ENCODE measurements around the gene SDK1.

The SDK1 gene

GRCh38 chr7:3710531-3710930 lies 409.5 kb downstream of the SDK1 start:
- no peak overlapping the region for H2BK120ac ChIP-seq (ENCODE audit: low read depth, low read length)
- no peak overlapping the region for H3K4me3 ChIP-seq (ENCODE audit: low read length in 2 of 2)
- no peak overlapping the region for H3K9ac ChIP-seq (ENCODE audit: low read depth, low read length, poor library complexity)
- no peak overlapping the region for H3K14ac ChIP-seq (ENCODE audit: low read length)
- no peak overlapping the region for H4K91ac ChIP-seq (ENCODE audit: low read depth, low read length, poor library complexity)
- no peak overlapping the region for H4K8ac ChIP-seq (ENCODE audit: low read depth, low read length)
- H3K27me3 ChIP-seq (ENCODE audit: control insufficient read depth in 3 of 3, insufficient read depth in 3 of 3, low read depth in 1 of 3, low read length in 3 of 3): no peaks in the 10 kb centered on the region
- H2BK15ac ChIP-seq (ENCODE audit: low read length): no peak overlapping the region
- H2AK5ac ChIP-seq (ENCODE audit: low read depth, low read length): no peak overlapping the region
- H3K18ac ChIP-seq (ENCODE audit: low read length): no peak overlapping the region
- no peak overlapping the region for H2BK5ac ChIP-seq (ENCODE audit: low read length)
- H3K4me1 ChIP-seq (ENCODE audit: control insufficient read depth in 2 of 2, insufficient read depth in 1 of 2, low read depth in 1 of 2, low read length in 2 of 2): peaks cover 0 to 2% of the 10 kb centered on the region in 2 donors
- no peaks in the 10 kb centered on the region for H3K79me1 ChIP-seq (ENCODE audit: low read depth, low read length)
- H2AFZ ChIP-seq (ENCODE audit: low read length): no peak overlapping the region
- H3K27ac ChIP-seq (replicated peaks; ENCODE audit: low read length): no peak overlapping the region
- DNase-seq (ENCODE audit: low spot score): no peak
- no peak overlapping the region for H3K23ac ChIP-seq (ENCODE audit: low read depth, low read length, poor library complexity)
- WGBS, 2 donors (ENCODE audit: extremely low coverage in 2 of 2, insufficient read length in 2 of 2, insufficient replicate concordance in 1 of 2): no CpG with 5 or more reads among the region's 5 CpGs
- peaks cover 3 to 4% of the 10 kb centered on the region in 2 donors for H3K9me3 ChIP-seq (replicated peaks in 1 of 2; ENCODE audit: control insufficient read depth in 2 of 2, insufficient read depth in 1 of 2, low read depth in 1 of 2, low read length in 2 of 2)
- no peak overlapping the region for H3K4ac ChIP-seq (ENCODE audit: low read length)
- no peak overlapping the region for H2BK12ac ChIP-seq (ENCODE audit: low read length)
- H3K4me2 ChIP-seq (ENCODE audit: insufficient read depth, low read length, poor library complexity, severe bottlenecking): no peak overlapping the region
- H3K36me3 ChIP-seq (replicated peaks in 1 of 2; ENCODE audit: control insufficient read depth in 2 of 2, insufficient read depth in 2 of 2, low read length in 2 of 2): no peaks in the 10 kb centered on the region

GRCh38 chr7:3712841-3713240 lies 411.8 kb downstream of the SDK1 start:
- Histone ChIP-seq H2BK15ac (ENCODE audit: low read length) (no peak overlapping the region), H3K23ac (ENCODE audit: low read depth, low read length, poor library complexity) (peak overlapping the region; percentile 40), H3K14ac (ENCODE audit: low read length) (no peak overlapping the region), H3K4me2 (ENCODE audit: insufficient read depth, low read length, poor library complexity, severe bottlenecking) (no peak overlapping the region), H3K79me1 (ENCODE audit: low read depth, low read length) (no peaks in the 10 kb centered on the region), H2AK5ac (ENCODE audit: low read depth, low read length) (no peak overlapping the region), H3K4me3 (ENCODE audit: low read length in 2 of 2) (no peak overlapping the region), H3K27me3 (ENCODE audit: control insufficient read depth in 3 of 3, insufficient read depth in 3 of 3, low read depth in 1 of 3, low read length in 3 of 3) (no peaks in the 10 kb centered on the region), H4K8ac (ENCODE audit: low read depth, low read length) (no peak overlapping the region), H3K4ac (ENCODE audit: low read length) (no peak overlapping the region), H3K27ac (replicated peaks; ENCODE audit: low read length) (no peak overlapping the region), H3K9ac (ENCODE audit: low read depth, low read length, poor library complexity) (no peak overlapping the region), H3K36me3 (replicated peaks in 1 of 2; ENCODE audit: control insufficient read depth in 2 of 2, insufficient read depth in 2 of 2, low read length in 2 of 2) (no peaks in the 10 kb centered on the region), H2AFZ (ENCODE audit: low read length) (no peak overlapping the region), H3K18ac (ENCODE audit: low read length) (peak overlapping the region; percentile 73), H2BK5ac (ENCODE audit: low read length) (no peak overlapping the region), H3K4me1 (ENCODE audit: control insufficient read depth in 2 of 2, insufficient read depth in 1 of 2, low read depth in 1 of 2, low read length in 2 of 2) (peaks cover 0 to 2% of the 10 kb centered on the region in 2 donors), H2BK120ac (ENCODE audit: low read depth, low read length) (no peak overlapping the region), H3K9me3 (replicated peaks in 1 of 2; ENCODE audit: control insufficient read depth in 2 of 2, insufficient read depth in 1 of 2, low read depth in 1 of 2, low read length in 2 of 2) (peaks cover 3 to 4% of the 10 kb centered on the region in 2 donors), H4K91ac (ENCODE audit: low read depth, low read length, poor library complexity) (no peak overlapping the region), H2BK12ac (ENCODE audit: low read length) (no peak overlapping the region)
- no peak for DNase-seq (ENCODE audit: low spot score)
- WGBS, 2 donors (ENCODE audit: extremely low coverage in 2 of 2, insufficient read length in 2 of 2, insufficient replicate concordance in 1 of 2): no CpG with 5 or more reads among the region's 6 CpGs

- H3K14ac ChIP-seq (ENCODE audit: low read length): no peak overlapping the region
- no peaks in the 10 kb centered on the region for H3K36me3 ChIP-seq (replicated peaks in 1 of 2; ENCODE audit: control insufficient read depth in 2 of 2, insufficient read depth in 2 of 2, low read length in 2 of 2)
- H2AK5ac ChIP-seq (ENCODE audit: low read depth, low read length): no peak overlapping the region
- no peak overlapping the region for H3K18ac ChIP-seq (ENCODE audit: low read length)
- H2BK120ac ChIP-seq (ENCODE audit: low read depth, low read length): no peak overlapping the region
- H3K27ac ChIP-seq (replicated peaks; ENCODE audit: low read length): no peak overlapping the region
- no peak overlapping the region for H3K9ac ChIP-seq (ENCODE audit: low read depth, low read length, poor library complexity)
- H3K4me2 ChIP-seq (ENCODE audit: insufficient read depth, low read length, poor library complexity, severe bottlenecking): no peak overlapping the region
- no peak overlapping the region for H3K4me3 ChIP-seq (ENCODE audit: low read length in 2 of 2)
- H2BK5ac ChIP-seq (ENCODE audit: low read length): no peak overlapping the region
- no peaks in the 10 kb centered on the region for H3K27me3 ChIP-seq (ENCODE audit: control insufficient read depth in 3 of 3, insufficient read depth in 3 of 3, low read depth in 1 of 3, low read length in 3 of 3)
- no peaks in the 10 kb centered on the region for H3K79me1 ChIP-seq (ENCODE audit: low read depth, low read length)
- H3K23ac ChIP-seq (ENCODE audit: low read depth, low read length, poor library complexity): no peak overlapping the region
- no peak overlapping the region for H2AFZ ChIP-seq (ENCODE audit: low read length)
- H4K8ac ChIP-seq (ENCODE audit: low read depth, low read length): no peak overlapping the region
- H3K9me3 ChIP-seq (replicated peaks in 1 of 2; ENCODE audit: control insufficient read depth in 2 of 2, insufficient read depth in 1 of 2, low read depth in 1 of 2, low read length in 2 of 2): no peaks in the 10 kb centered on the region
- no peak overlapping the region for H3K4ac ChIP-seq (ENCODE audit: low read length)
- no CpG with 5 or more reads among the region's 3 CpGs for WGBS, 2 donors (ENCODE audit: extremely low coverage in 2 of 2, insufficient read length in 2 of 2, insufficient replicate concordance in 1 of 2)
- no peak overlapping the region for H2BK15ac ChIP-seq (ENCODE audit: low read length)
- no peak overlapping the region for H2BK12ac ChIP-seq (ENCODE audit: low read length)
- no peak for DNase-seq (ENCODE audit: low spot score)
- peaks cover 1 to 3% of the 10 kb centered on the region in 2 donors for H3K4me1 ChIP-seq (ENCODE audit: control insufficient read depth in 2 of 2, insufficient read depth in 1 of 2, low read depth in 1 of 2, low read length in 2 of 2)
- H4K91ac ChIP-seq (ENCODE audit: low read depth, low read length, poor library complexity): no peak overlapping the region
These were observed 420.4 kb downstream of the SDK1 start for GRCh38 chr7:3721422-3721821.

GRCh38 chr7:3722396-3722922 lies 421.4 kb downstream of the SDK1 start:
- peak overlapping the region; percentile 43 for H3K4me2 ChIP-seq (ENCODE audit: insufficient read depth, low read length, poor library complexity, severe bottlenecking)
- peak; percentile 45 for DNase-seq (ENCODE audit: low spot score)
- H3K18ac ChIP-seq (ENCODE audit: low read length): peak overlapping the region; percentile 15
- H3K9me3 ChIP-seq (replicated peaks in 1 of 2; ENCODE audit: control insufficient read depth in 2 of 2, insufficient read depth in 1 of 2, low read depth in 1 of 2, low read length in 2 of 2): no peaks in the 10 kb centered on the region
- no peak overlapping the region for H3K4ac ChIP-seq (ENCODE audit: low read length)
- H2BK5ac ChIP-seq (ENCODE audit: low read length): no peak overlapping the region
- no peaks in the 10 kb centered on the region for H3K79me1 ChIP-seq (ENCODE audit: low read depth, low read length)
- no peaks in the 10 kb centered on the region for H3K36me3 ChIP-seq (replicated peaks in 1 of 2; ENCODE audit: control insufficient read depth in 2 of 2, insufficient read depth in 2 of 2, low read length in 2 of 2)
- no CpG with 5 or more reads among the region's 13 CpGs for WGBS, 2 donors (ENCODE audit: extremely low coverage in 2 of 2, insufficient read length in 2 of 2, insufficient replicate concordance in 1 of 2)
- H4K8ac ChIP-seq (ENCODE audit: low read depth, low read length): no peak overlapping the region
- no peak overlapping the region for H3K9ac ChIP-seq (ENCODE audit: low read depth, low read length, poor library complexity)
- H3K23ac ChIP-seq (ENCODE audit: low read depth, low read length, poor library complexity): peak overlapping the region; percentile 18
- H3K4me3 ChIP-seq (ENCODE audit: low read length in 2 of 2): no peak overlapping the region
- no peak overlapping the region for H2AFZ ChIP-seq (ENCODE audit: low read length)
- no peak overlapping the region for H3K27ac ChIP-seq (replicated peaks; ENCODE audit: low read length)
- H3K4me1 ChIP-seq (ENCODE audit: control insufficient read depth in 2 of 2, insufficient read depth in 1 of 2, low read depth in 1 of 2, low read length in 2 of 2): peaks cover 1 to 3% of the 10 kb centered on the region in 2 donors
- no peak overlapping the region for H2BK120ac ChIP-seq (ENCODE audit: low read depth, low read length)
- H3K27me3 ChIP-seq (ENCODE audit: control insufficient read depth in 3 of 3, insufficient read depth in 3 of 3, low read depth in 1 of 3, low read length in 3 of 3): no peaks in the 10 kb centered on the region
- H3K14ac ChIP-seq (ENCODE audit: low read length): no peak overlapping the region
- H2AK5ac ChIP-seq (ENCODE audit: low read depth, low read length): peak overlapping the region; percentile 25
- H2BK12ac ChIP-seq (ENCODE audit: low read length): no peak overlapping the region
- peak overlapping the region; percentile 77 for H2BK15ac ChIP-seq (ENCODE audit: low read length)
- H4K91ac ChIP-seq (ENCODE audit: low read depth, low read length, poor library complexity): no peak overlapping the region
